B cell (primary cell): Measurements from ENCODE around the gene SPX. TPM values are rescaled to one million over a fixed set of nuclear protein-coding genes. Genes with fewer than 3 reads are reported as not detected.

ENCODE experiments used
- ATAC-seq: fragments of 200-7000 bp; cut with Tn5 transposase; one replicate; pipeline ENCODE4 v1.10.0; 2021; ENCODE audit warnings: low read depth, mild to moderate bottlenecking, moderate number of reproducible peaks, moderate library complexity
- CTCF ChIA-PET: fragments of 350-600 bp; sonication (Branson Sonifier 250); formaldehyde crosslinking; loops from one replicate; lab custom pipeline; 2021; ENCODE audit warnings: antibody characterized with exemption, inconsistent platforms; lab: Charles Lee
- POLR2A ChIA-PET: fragments of 350-600 bp; sonication (Branson Sonifier 250); formaldehyde crosslinking; loops from one replicate; lab custom pipeline; 2021; ENCODE audit warnings: antibody characterized with exemption; lab: Charles Lee
- DNase-seq: peaks from one replicate; pipeline ENCODE4 v3.0.0; 2013
- H2AFZ ChIP-seq: 2 replicates; pipeline ENCODE4 v1.6.1; 2012; ENCODE audit warnings: mild to moderate bottlenecking, low read depth, low read length; ENCODE audit not compliant: insufficient read depth, poor library complexity, severe bottlenecking
- H3K27ac ChIP-seq, 2 donors: 1 replicate in 1 of 2; 2 replicates in 1 of 2; pipeline ENCODE4 v1.5.1; 2012 to 2013; ENCODE audit warnings: low read length in 2 of 2, mild to moderate bottlenecking in 2 of 2, moderate library complexity in 1 of 2
- H3K27me3 ChIP-seq, 4 experiments: fragments of 200-600 bp in 1 of 4; sonication (generic) in 1 of 4; replicated peaks in 1 of 4; 1 replicate in 2 of 4; 2 replicates in 2 of 4; pipeline versions ENCODE4 v1.6.1 to v1.7.0; 2013 to 2016; ENCODE audit warnings: low read length in 3 of 4, mild to moderate bottlenecking in 2 of 4, mixed read lengths in 1 of 4, moderate library complexity in 1 of 4; ENCODE audit not compliant: insufficient read depth in 4 of 4, control insufficient read depth in 3 of 4; ENCODE audit errors: control extremely low read depth in 1 of 4
- H3K36me3 ChIP-seq, 2 experiments: replicated peaks in 1 of 2; 1 replicate in 1 of 2; 2 replicates in 1 of 2; pipeline versions ENCODE4 v1.6.1 to v1.7.1; 2013; ENCODE audit warnings: low read length in 1 of 2; ENCODE audit not compliant: insufficient read depth in 2 of 2, control insufficient read depth in 1 of 2; ENCODE audit errors: control extremely low read depth in 1 of 2, extremely low read depth in 1 of 2
- H3K4me1 ChIP-seq, 2 donors: fragments of 200-600 bp in 1 of 2; sonication (generic) in 1 of 2; 1 replicate in 1 of 2; 2 replicates in 1 of 2; pipeline versions ENCODE4 v1.5.1 to v1.6.1; 2013 to 2017; ENCODE audit warnings: low read length in 2 of 2; ENCODE audit not compliant: control insufficient read depth in 2 of 2, insufficient read depth in 2 of 2
- H3K4me2 ChIP-seq: replicated peaks from 2 replicates; pipeline ENCODE3; 2012; ENCODE audit warnings: mild to moderate bottlenecking, low read depth, low read length; ENCODE audit not compliant: poor library complexity, severe bottlenecking
- H3K4me3 ChIP-seq, 5 experiments: fragments of 200-600 bp in 1 of 5; sonication (generic) in 1 of 5; 1 replicate in 3 of 5; 2 replicates in 2 of 5; pipeline versions ENCODE4 v1.5.1 to v1.7.0; 2011 to 2016; ENCODE audit warnings: low read length in 4 of 5, mild to moderate bottlenecking in 4 of 5, low read depth in 2 of 5, control low read depth in 1 of 5, moderate library complexity in 1 of 5; ENCODE audit not compliant: insufficient read depth in 1 of 5; ENCODE audit errors: control extremely low read depth in 1 of 5, extremely low read depth in 1 of 5
- H3K79me2 ChIP-seq: fragments of 200-600 bp; sonication (generic); one replicate; pipeline ENCODE4 v1.6.0; 2016; ENCODE audit warnings: low read length; ENCODE audit not compliant: control insufficient read depth, insufficient read depth
- H3K9ac ChIP-seq: fragments of 200-600 bp; sonication (generic); 2 replicates; pipeline ENCODE4 v1.6.1; 2017; ENCODE audit warnings: mild to moderate bottlenecking, low read length, moderate library complexity
- H3K9me3 ChIP-seq, 3 donors: one replicate each; pipeline versions ENCODE4 v1.6.1 to v1.7.1; 2013; ENCODE audit warnings: low read length in 2 of 3; ENCODE audit not compliant: control insufficient read depth in 2 of 3, insufficient read depth in 1 of 3; ENCODE audit errors: control extremely low read depth in 1 of 3
- H4K20me1 ChIP-seq: 2 replicates; pipeline ENCODE4 v1.6.0; 2012; ENCODE audit warnings: mild to moderate bottlenecking, low read length; ENCODE audit not compliant: insufficient read depth, control insufficient read depth, poor library complexity, severe bottlenecking
- H3K27ac Mint-ChIP-seq: one replicate; pipeline ENCODE4 v1.8.0; 2021; ENCODE audit warnings: mixed read lengths
- H3K27me3 Mint-ChIP-seq: one replicate; pipeline ENCODE4 v1.8.0; 2021; ENCODE audit warnings: mixed read lengths
- H3K4me1 Mint-ChIP-seq: one replicate; pipeline ENCODE4 v1.8.0; 2021; ENCODE audit warnings: mixed read lengths
- H3K4me3 Mint-ChIP-seq: one replicate; pipeline ENCODE4 v1.8.0; 2021; ENCODE audit warnings: mixed read lengths
- H3K9me3 Mint-ChIP-seq: one replicate; pipeline ENCODE4 v1.8.0; 2022; ENCODE audit warnings: mixed read lengths; ENCODE audit not compliant: insufficient read depth
- CTCF ChIP-seq: fragments of 200-600 bp; IDR thresholded peaks from one replicate; pipeline ENCODE4 v1.8.0; 2022; ENCODE audit warnings: antibody characterized with exemption, mild to moderate bottlenecking
- EZH2 ChIP-seq: IDR thresholded peaks from 2 replicates; pipeline ENCODE4 v1.6.1; 2012; ENCODE audit warnings: borderline replicate concordance, low read depth, mild to moderate bottlenecking, moderate library complexity, low read length; ENCODE audit not compliant: insufficient read depth, poor library complexity, severe bottlenecking
- WGBS: methylation state at CpG from one replicate; pipeline ENCODE4 v1.1.5; 2013; ENCODE audit warnings: missing lambda C conversion rate; ENCODE audit not compliant: insufficient coverage; 5-methylcytosine and 5-hydroxymethylcytosine counted together
- intact Hi-C: fragments of 100-400 bp; cut with micrococcal nuclease; formaldehyde crosslinking; loops from one replicate; pipeline ENCODE4 v1.10.0; 2022
- polyA plus RNA-seq: library from polyadenylated mRNA; depleted of rRNA; stranded (reverse); fragments of >200 nt; gene quantifications from 2 replicates; pipeline ENCODE4 v1.2.3, GENCODE V29; 2012
- total RNA-seq, 2 donors: library from RNA; stranded (reverse); fragments of 120-200 nt in 1 of 2; gene quantifications; 1 replicate in 1 of 2; 2 replicates in 1 of 2; pipeline versions ENCODE4 v1.2.3 to v1.2.4, GENCODE V29; 2013 to 2022

The SPX gene
- total and polyA plus RNA-seq, 2 donors (not counting 1 experiment from before 2014, with no cell fraction given) = 0.04 to 0.39 TPM

- Histone ChIP-seq H4K20me1 (no peaks in the 10 kb centered on the region), H3K9me3 (peaks cover 0 to 2% (median 0%) of the 10 kb centered on the region in 3 donors), H3K79me2 (no peaks in the 10 kb centered on the region), H3K4me3 (peak overlapping the region; percentile 38 to 70 (median 61)), H3K4me1 (peaks cover 6 to 9% of the 10 kb centered on the region in 2 donors), H3K27me3 (peaks cover 0 to 14% (median 9%) of the 10 kb centered on the region in 4 experiments), H3K36me3 (no peaks in the 10 kb centered on the region), H3K4me2 (peak overlapping the region; percentile 88), H3K27ac (no peak overlapping the region), H3K9ac (peak overlapping the region; percentile 70), H2AFZ (peak overlapping the region; percentile 95)
- ChIA-PET CTCF (interaction anchor here (1.5 kb wide), 1 partner anchor 11 kb away, joined by 5 read pairs; no protein-coding TSS in a partner anchor), POLR2A (interaction anchor here (0.6 to 1.4 kb wide), 2 partner anchors 26 to 126 kb away, joined by 3 to 6 read pairs; partner anchors contain the start of genes GOLT1B and RECQL)
- TF ChIP-seq EZH2 = no peak
- no peak for TF ChIP-seq CTCF
- H3K27ac Mint-ChIP-seq = peak overlapping the region; percentile 54
- peak overlapping the region; percentile 82 for H3K4me3 Mint-ChIP-seq
- DNase-seq = peak; percentile 78
- H3K4me1 Mint-ChIP-seq = peaks cover 12% of the 10 kb centered on the region
- H3K9me3 Mint-ChIP-seq = peaks cover 9% of the 10 kb centered on the region
- intact Hi-C loops = loop anchor here (2.0 to 5.0 kb wide), 2 partner anchors 27 to 130 kb away; partner anchors contain the start of genes GOLT1B, LDHB and RECQL
- peak; percentile 98 for ATAC-seq
- WGBS = under 1% methylated on average over 56 of the region's 57 CpGs
- H3K27me3 Mint-ChIP-seq = peaks cover 23% of the 10 kb centered on the region
These were observed 1.5 kb downstream of the SPX start for GRCh38 chr12:21527451-21528180.

- no peak overlapping the region for H3K4me3 Mint-ChIP-seq
These were observed 2.9 kb downstream of the SPX start for GRCh38 chr12:21528953-21529352.

More at GRCh38 chr12:21528953-21529352, 2.9 kb downstream of the SPX start:
- Histone ChIP-seq H3K36me3 (no peaks in the 10 kb centered on the region), H3K4me1 (peaks cover 6 to 9% of the 10 kb centered on the region in 2 donors), H3K4me3 (no peak overlapping the region), H3K27me3 (peaks cover 0 to 14% (median 9%) of the 10 kb centered on the region in 4 experiments), H3K27ac (no peak overlapping the region), H3K4me2 (no peak overlapping the region), H4K20me1 (no peaks in the 10 kb centered on the region), H3K9me3 (peaks cover 0 to 2% (median 0%) of the 10 kb centered on the region in 3 donors), H3K9ac (no peak overlapping the region), H2AFZ (no peak overlapping the region), H3K79me2 (no peaks in the 10 kb centered on the region)
- peaks cover 26% of the 10 kb centered on the region for H3K27me3 Mint-ChIP-seq
- TF ChIP-seq CTCF (no peak), EZH2 (no peak)
- ATAC-seq (no peak), DNase-seq (no peak)
- intact Hi-C loops = loop anchor here (5.0 kb wide), 1 partner anchor 128 kb away; the partner anchor contains the start of gene LDHB
- ChIA-PET POLR2A (interaction anchor here (1.4 kb wide), 1 partner anchor 28 kb away, joined by 6 read pairs; the partner anchor contains the start of genes GOLT1B and RECQL), CTCF (no interaction called here)
- 95% methylated on average over 5 of the region's 5 CpGs for WGBS
- peaks cover 9% of the 10 kb centered on the region for H3K9me3 Mint-ChIP-seq
- peaks cover 12% of the 10 kb centered on the region for H3K4me1 Mint-ChIP-seq
- no peak overlapping the region for H3K27ac Mint-ChIP-seq
